ENCODE data around the gene RPS6KA1. TPM values are rescaled to one million over a fixed set of nuclear protein-coding genes. Genes with fewer than 3 reads are reported as not detected.

Gene RPS6KA1
- total RNA-seq, 5 donors from 2014 or later (not counting 1 experiment from before 2014, with no cell fraction given), result 85.8 to 123 (median 101) TPM

GRCh38 chr1:26579681-26580111 lies 50.1 kb downstream of the RPS6KA1 start:
- DNase-seq (no peak), ATAC-seq (replicated peaks in 1 of 4) (no peak)
- H3K9me3 ChIP-seq, result no peaks in the 10 kb centered on the region
- peaks cover 0 to 11% of the 10 kb centered on the region in 2 donors for H3K36me3 ChIP-seq (ENCODE audit: control insufficient read depth in 2 of 2, extremely low read depth in 1 of 2, insufficient read depth in 1 of 2, low read length in 1 of 2)
- Mint-ChIP-seq H3K36me3 (peaks cover 9% of the 10 kb centered on the region), H3K4me3 (no peak overlapping the region), H3K27me3 (no peaks in the 10 kb centered on the region), H3K9me3 (no peaks in the 10 kb centered on the region), H3K4me1 (peaks cover 8 to 25% (median 13%) of the 10 kb centered on the region in 3 donors), H3K27ac (no peak overlapping the region)
- WGBS (ENCODE audit: insufficient coverage), result no CpG with 5 or more reads among the region's 3 CpGs
- ChIA-PET CTCF (no interaction called here), POLR2A (no interaction called here)
- H3K4me3 ChIP-seq (ENCODE audit: control insufficient read depth in 1 of 2, extremely low read depth in 1 of 2, low read length in 1 of 2), result no peak overlapping the region
- H3K27me3 ChIP-seq (replicated peaks in 1 of 2; ENCODE audit: control insufficient read depth in 2 of 2, extremely low read depth in 1 of 2, insufficient read depth in 2 of 2, low read length in 1 of 2), result no peaks in the 10 kb centered on the region
- H3K4me1 ChIP-seq (ENCODE audit: control insufficient read depth in 1 of 2, extremely low read depth in 1 of 2, insufficient read depth in 2 of 2, low read length in 2 of 2), result peaks cover 0 to 5% of the 10 kb centered on the region in 2 experiments
- H3K27ac ChIP-seq (ENCODE audit: low read length), result no peak overlapping the region

- POLR2A ChIA-PET, result no interaction called here
- Mint-ChIP-seq H3K36me3 (peaks cover 5% of the 10 kb centered on the region), H3K4me1 (peaks cover 8 to 22% (median 13%) of the 10 kb centered on the region in 3 donors), H3K4me3 (no peak overlapping the region), H3K27me3 (no peaks in the 10 kb centered on the region), H3K27ac (no peak overlapping the region), H3K9me3 (no peaks in the 10 kb centered on the region)
- no CpG with 5 or more reads among the region's 6 CpGs for WGBS (ENCODE audit: insufficient coverage)
- Histone ChIP-seq H3K27me3 (replicated peaks in 1 of 2; ENCODE audit: control insufficient read depth in 2 of 2, extremely low read depth in 1 of 2, insufficient read depth in 2 of 2, low read length in 1 of 2) (no peaks in the 10 kb centered on the region), H3K27ac (ENCODE audit: low read length) (no peak overlapping the region), H3K9me3 (no peaks in the 10 kb centered on the region), H3K4me3 (ENCODE audit: control insufficient read depth in 1 of 2, extremely low read depth in 1 of 2, low read length in 1 of 2) (no peak overlapping the region), H3K4me1 (ENCODE audit: control insufficient read depth in 1 of 2, extremely low read depth in 1 of 2, insufficient read depth in 2 of 2, low read length in 2 of 2) (peaks cover 0 to 5% of the 10 kb centered on the region in 2 experiments), H3K36me3 (ENCODE audit: control insufficient read depth in 2 of 2, extremely low read depth in 1 of 2, insufficient read depth in 1 of 2, low read length in 1 of 2) (peaks cover 0 to 7% of the 10 kb centered on the region in 2 donors)
- DNase-seq (no peak), ATAC-seq (replicated peaks in 1 of 4) (no peak)
- CTCF ChIA-PET, result no interaction called here
These were observed 50.6 kb downstream of the RPS6KA1 start for GRCh38 chr1:26580116-26580515.

- Histone ChIP-seq H3K4me1 (ENCODE audit: control insufficient read depth in 1 of 2, extremely low read depth in 1 of 2, insufficient read depth in 2 of 2, low read length in 2 of 2) (peaks cover 0 to 5% of the 10 kb centered on the region in 2 experiments), H3K27ac (ENCODE audit: low read length) (no peak overlapping the region), H3K36me3 (ENCODE audit: control insufficient read depth in 2 of 2, extremely low read depth in 1 of 2, insufficient read depth in 1 of 2, low read length in 1 of 2) (no peaks in the 10 kb centered on the region), H3K9me3 (no peaks in the 10 kb centered on the region), H3K4me3 (ENCODE audit: control insufficient read depth in 1 of 2, extremely low read depth in 1 of 2, low read length in 1 of 2) (no peak overlapping the region), H3K27me3 (replicated peaks in 1 of 2; ENCODE audit: control insufficient read depth in 2 of 2, extremely low read depth in 1 of 2, insufficient read depth in 2 of 2, low read length in 1 of 2) (no peaks in the 10 kb centered on the region)
- WGBS (ENCODE audit: insufficient coverage), result 59% methylated on average over 2 of the region's 7 CpGs
- peaks cover 8 to 19% (median 13%) of the 10 kb centered on the region in 3 donors for H3K4me1 Mint-ChIP-seq
- H3K27ac Mint-ChIP-seq, result no peak overlapping the region
- no peaks in the 10 kb centered on the region for H3K9me3 Mint-ChIP-seq
- H3K4me3 Mint-ChIP-seq, result no peak overlapping the region
- ATAC-seq (replicated peaks in 1 of 4), result no peak
- no peaks in the 10 kb centered on the region for H3K27me3 Mint-ChIP-seq
- no peaks in the 10 kb centered on the region for H3K36me3 Mint-ChIP-seq
- CTCF ChIA-PET, result no interaction called here
- POLR2A ChIA-PET, result no interaction called here
- DNase-seq, result no peak
These were observed 51.7 kb downstream of the RPS6KA1 start for GRCh38 chr1:26581287-26581651.

- H3K4me3 Mint-ChIP-seq, result no peak overlapping the region
- ATAC-seq (replicated peaks in 1 of 4), result no peak
- Histone ChIP-seq H3K4me3 (ENCODE audit: control insufficient read depth in 1 of 2, extremely low read depth in 1 of 2, low read length in 1 of 2) (no peak overlapping the region), H3K36me3 (ENCODE audit: control insufficient read depth in 2 of 2, extremely low read depth in 1 of 2, insufficient read depth in 1 of 2, low read length in 1 of 2) (no peaks in the 10 kb centered on the region), H3K27ac (ENCODE audit: low read length) (no peak overlapping the region), H3K9me3 (no peaks in the 10 kb centered on the region), H3K27me3 (replicated peaks in 1 of 2; ENCODE audit: control insufficient read depth in 2 of 2, extremely low read depth in 1 of 2, insufficient read depth in 2 of 2, low read length in 1 of 2) (no peaks in the 10 kb centered on the region), H3K4me1 (ENCODE audit: control insufficient read depth in 1 of 2, extremely low read depth in 1 of 2, insufficient read depth in 2 of 2, low read length in 2 of 2) (peaks cover 0 to 5% of the 10 kb centered on the region in 2 experiments)
- POLR2A ChIA-PET, result no interaction called here
- no peaks in the 10 kb centered on the region for H3K36me3 Mint-ChIP-seq
- peaks cover 8 to 18% (median 13%) of the 10 kb centered on the region in 3 donors for H3K4me1 Mint-ChIP-seq
- CTCF ChIA-PET, result interaction anchor here in 1 of 2 donors (0.9 kb wide), 1 partner anchor 17 kb away, joined by 3 read pairs; no protein-coding TSS in a partner anchor
- peak overlapping the region in 1 of 2 donors; percentile 15 for H3K27ac Mint-ChIP-seq
- H3K27me3 Mint-ChIP-seq, result no peaks in the 10 kb centered on the region
- WGBS (ENCODE audit: insufficient coverage), result 40% methylated on average over 2 of the region's 8 CpGs
- no peaks in the 10 kb centered on the region for H3K9me3 Mint-ChIP-seq
- DNase-seq, result no peak
These were observed 52.7 kb downstream of the RPS6KA1 start for GRCh38 chr1:26582053-26582835.

- POLR2A ChIA-PET, result no interaction called here
- H3K4me3 ChIP-seq (ENCODE audit: control insufficient read depth in 1 of 2, extremely low read depth in 1 of 2, low read length in 1 of 2), result no peak overlapping the region
- peaks cover 0 to 4% of the 10 kb centered on the region in 2 experiments for H3K4me1 ChIP-seq (ENCODE audit: control insufficient read depth in 1 of 2, extremely low read depth in 1 of 2, insufficient read depth in 2 of 2, low read length in 2 of 2)
- Mint-ChIP-seq H3K4me1 (peaks cover 6 to 12% (median 9%) of the 10 kb centered on the region in 3 donors), H3K27ac (peak overlapping the region in 1 of 2 donors; percentile 52), H3K4me3 (no peak overlapping the region), H3K9me3 (no peaks in the 10 kb centered on the region), H3K36me3 (no peaks in the 10 kb centered on the region), H3K27me3 (no peaks in the 10 kb centered on the region)
- H3K9me3 ChIP-seq, result no peaks in the 10 kb centered on the region
- H3K27ac ChIP-seq (ENCODE audit: low read length), result no peak overlapping the region
- ATAC-seq (replicated peaks in 1 of 4) (no peak), DNase-seq (peak in 2 of 35 experiments; percentile 1 to 10)
- no peaks in the 10 kb centered on the region for H3K36me3 ChIP-seq (ENCODE audit: control insufficient read depth in 2 of 2, extremely low read depth in 1 of 2, insufficient read depth in 1 of 2, low read length in 1 of 2)
- CTCF ChIA-PET, result interaction anchor here in 1 of 2 donors (0.9 kb wide), 1 partner anchor 17 kb away, joined by 3 read pairs; no protein-coding TSS in a partner anchor
- no peaks in the 10 kb centered on the region for H3K27me3 ChIP-seq (replicated peaks in 1 of 2; ENCODE audit: control insufficient read depth in 2 of 2, extremely low read depth in 1 of 2, insufficient read depth in 2 of 2, low read length in 1 of 2)
- WGBS (ENCODE audit: insufficient coverage), result 0% methylated on average over 1 of the region's 6 CpGs
These were observed 53.4 kb downstream of the RPS6KA1 start for GRCh38 chr1:26582836-26583460.

- no peaks in the 10 kb centered on the region for H3K27me3 Mint-ChIP-seq
- no peak overlapping the region for H3K27ac Mint-ChIP-seq
- CTCF ChIA-PET, result interaction anchor here in 1 of 2 donors (0.5 to 1.7 kb wide), 4 partner anchors 94 to 414 kb away, joined by 3 to 5 read pairs (median 3); partner anchors contain the start of gene CEP85
These were observed 54.3 kb downstream of the RPS6KA1 start for GRCh38 chr1:26583646-26584485.

More at GRCh38 chr1:26583646-26584485, 54.3 kb downstream of the RPS6KA1 start:
- Histone ChIP-seq H3K27me3 (replicated peaks in 1 of 2; ENCODE audit: control insufficient read depth in 2 of 2, extremely low read depth in 1 of 2, insufficient read depth in 2 of 2, low read length in 1 of 2) (no peaks in the 10 kb centered on the region), H3K9me3 (no peaks in the 10 kb centered on the region), H3K27ac (ENCODE audit: low read length) (no peak overlapping the region), H3K4me1 (ENCODE audit: control insufficient read depth in 1 of 2, extremely low read depth in 1 of 2, insufficient read depth in 2 of 2, low read length in 2 of 2) (no peaks in the 10 kb centered on the region), H3K36me3 (ENCODE audit: control insufficient read depth in 2 of 2, extremely low read depth in 1 of 2, insufficient read depth in 1 of 2, low read length in 1 of 2) (no peaks in the 10 kb centered on the region), H3K4me3 (ENCODE audit: control insufficient read depth in 1 of 2, extremely low read depth in 1 of 2, low read length in 1 of 2) (no peak overlapping the region)
- Mint-ChIP-seq H3K36me3 (no peaks in the 10 kb centered on the region), H3K4me3 (no peak overlapping the region), H3K4me1 (peaks cover 0 to 9% (median 6%) of the 10 kb centered on the region in 3 donors), H3K9me3 (peaks cover 0 to 2% (median 0%) of the 10 kb centered on the region in 3 donors)
- 93% methylated on average over 3 of the region's 5 CpGs for WGBS (ENCODE audit: insufficient coverage)
- POLR2A ChIA-PET, result no interaction called here
- ATAC-seq (replicated peaks in 1 of 4) (no peak), DNase-seq (no peak)

All from T-cell (primary cell).